Calu3 (cell line): ENCODE measurements around the gene BEND5. TPM values are rescaled to one million over a fixed set of nuclear protein-coding genes. Genes with fewer than 3 reads are reported as not detected.

Source experiments
- Bru-seq: library from RNA; stranded (reverse); fragments of 400-500 nt; gene quantifications from one replicate; lab custom pipeline; 2021; lab: Mats Ljungman, UMichigan
- BruChase-seq, 2 experiments: library from RNA; stranded (reverse); fragments of 400-500 nt; gene quantifications; one replicate each; lab custom pipeline; 2021; lab: Mats Ljungman, UMichigan
- BruUV-seq: library from RNA; stranded (reverse); fragments of 400-500 nt; replicated peaks from 2 replicates; lab custom pipeline; 2021; lab: Mats Ljungman, UMichigan
- CTCF ChIA-PET: fragments of 300-600 bp; sonication (Branson Sonifier 250); formaldehyde crosslinking; loops from one replicate; lab custom pipeline; 2022; ENCODE audit warnings: antibody characterized with exemption; lab: Charles Lee
- DNase-seq: peaks from one replicate; pipeline ENCODE4 v3.0.0; 2022
- H3K27ac Mint-ChIP-seq: one replicate; pipeline ENCODE4 v1.8.0; 2022; ENCODE audit warnings: mixed read lengths; ENCODE audit not compliant: unreplicated experiment
- H3K27me3 Mint-ChIP-seq: one replicate; pipeline ENCODE4 v1.8.0; 2022; ENCODE audit warnings: mixed read lengths; ENCODE audit not compliant: unreplicated experiment
- H3K36me3 Mint-ChIP-seq: one replicate; pipeline ENCODE4 v1.8.0; 2022; ENCODE audit warnings: mild to moderate bottlenecking, moderate library complexity, mixed read lengths; ENCODE audit not compliant: insufficient read depth, unreplicated experiment
- H3K4me1 Mint-ChIP-seq: one replicate; pipeline ENCODE4 v1.8.0; 2022; ENCODE audit warnings: mild to moderate bottlenecking, low read depth, mixed read lengths; ENCODE audit not compliant: unreplicated experiment
- H3K4me3 Mint-ChIP-seq: one replicate; pipeline ENCODE4 v1.8.0; 2022; ENCODE audit warnings: mild to moderate bottlenecking, low read depth, moderate library complexity, mixed read lengths; ENCODE audit not compliant: unreplicated experiment
- H3K9me3 Mint-ChIP-seq: one replicate; pipeline ENCODE4 v1.8.0; 2022; ENCODE audit warnings: low read depth, mixed read lengths; ENCODE audit not compliant: unreplicated experiment
- intact Hi-C: fragments of 100-400 bp; cut with micrococcal nuclease; formaldehyde crosslinking; loops from one replicate; pipeline ENCODE4 v1.10.0; 2022; ENCODE audit not compliant: unreplicated experiment
- long read RNA-seq: library from polyadenylated mRNA; stranded (forward); transcript quantifications from one replicate; pipeline ENCODE4 v2.0.0, GENCODE V29; 2022
- total RNA-seq: library from RNA; stranded (reverse); gene quantifications from 2 replicates; pipeline ENCODE4 v1.2.3, GENCODE V29; 2022
- TF ChIP-seq, protein P1 (sequence below): fragments of 200-600 bp; IDR thresholded peaks from one replicate; pipeline ENCODE4 v1.8.0; 2022; ENCODE audit warnings: antibody characterized with exemption; ENCODE audit not compliant: unreplicated experiment

Gene BEND5, protein sequence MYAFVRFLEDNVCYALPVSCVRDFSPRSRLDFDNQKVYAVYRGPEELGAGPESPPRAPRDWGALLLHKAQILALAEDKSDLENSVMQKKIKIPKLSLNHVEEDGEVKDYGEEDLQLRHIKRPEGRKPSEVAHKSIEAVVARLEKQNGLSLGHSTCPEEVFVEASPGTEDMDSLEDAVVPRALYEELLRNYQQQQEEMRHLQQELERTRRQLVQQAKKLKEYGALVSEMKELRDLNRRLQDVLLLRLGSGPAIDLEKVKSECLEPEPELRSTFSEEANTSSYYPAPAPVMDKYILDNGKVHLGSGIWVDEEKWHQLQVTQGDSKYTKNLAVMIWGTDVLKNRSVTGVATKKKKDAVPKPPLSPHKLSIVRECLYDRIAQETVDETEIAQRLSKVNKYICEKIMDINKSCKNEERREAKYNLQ
- 0.87 TPM in 1 of 2 replicates, not detected in the other for total RNA-seq
- Bru-seq, nascent RNA, result percentile 12 among the genes with signal in this experiment
- BruChase-seq, experiment 1, labeled RNA remaining after a 6-hour chase, result percentile 17 among the genes with signal in this experiment
- BruChase-seq, experiment 2, labeled RNA remaining after a 2-hour chase, result percentile 18 among the genes with signal in this experiment
- long read RNA-seq, partial matches to known transcripts, result 0 of 1 reads
- long read RNA-seq, other reads (novel, unspliced or antisense), result 0 of 1 reads

DNA sequence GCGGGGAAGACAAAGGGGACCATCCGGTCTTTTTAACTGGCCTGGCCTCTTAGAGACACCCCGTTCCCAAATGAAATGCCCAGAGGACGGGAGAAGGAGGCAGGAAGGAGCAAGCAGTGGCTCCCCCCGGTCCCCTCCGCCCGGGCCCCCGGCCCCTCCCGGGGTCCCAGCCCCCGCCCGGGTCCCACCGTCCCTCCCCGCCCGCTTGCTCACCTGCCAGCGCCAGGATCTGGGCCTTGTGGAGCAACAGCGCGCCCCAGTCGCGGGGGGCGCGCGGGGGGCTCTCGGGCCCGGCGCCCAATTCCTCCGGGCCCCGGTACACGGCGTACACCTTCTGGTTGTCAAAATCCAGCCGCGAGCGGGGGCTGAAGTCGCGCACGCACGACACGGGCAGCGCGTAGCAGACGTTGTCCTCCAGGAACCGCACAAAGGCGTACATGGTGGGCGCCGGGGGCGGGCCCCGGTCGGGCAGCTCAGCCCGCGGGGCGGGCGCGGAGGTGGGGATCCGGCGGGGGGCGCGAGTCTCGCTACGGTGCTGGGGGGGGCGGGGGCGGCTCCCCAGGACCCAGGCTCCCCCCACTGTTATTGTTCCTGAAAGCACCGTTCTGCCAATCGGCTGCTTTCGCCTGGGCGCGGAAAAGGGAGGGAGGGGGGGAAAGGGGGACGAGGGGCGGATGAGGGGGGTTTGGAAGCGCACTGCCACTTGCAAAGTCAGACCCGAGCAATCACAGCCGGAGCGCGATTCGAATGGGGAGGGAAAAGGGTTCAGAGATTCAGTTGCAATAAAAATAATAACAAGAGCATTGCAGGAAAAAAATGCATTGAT lies at the start of gene BEND5:
Gene BEND5 (minus strand): TSS at position 499 of the 826 bp plus-strand sequence. CDS start 60 bp downstream, at position 439.
- H3K9me3 Mint-ChIP-seq, result no peaks in the 10 kb centered on the region
- peaks cover 9% of the 10 kb centered on the region for H3K4me1 Mint-ChIP-seq
- peaks cover 41% of the 10 kb centered on the region for H3K27me3 Mint-ChIP-seq
- peaks cover 12% of the 10 kb centered on the region for H3K36me3 Mint-ChIP-seq
- CTCF ChIA-PET, result no interaction called here
- no TSS peak for BruUV-seq
- TF ChIP-seq, protein P1, sequence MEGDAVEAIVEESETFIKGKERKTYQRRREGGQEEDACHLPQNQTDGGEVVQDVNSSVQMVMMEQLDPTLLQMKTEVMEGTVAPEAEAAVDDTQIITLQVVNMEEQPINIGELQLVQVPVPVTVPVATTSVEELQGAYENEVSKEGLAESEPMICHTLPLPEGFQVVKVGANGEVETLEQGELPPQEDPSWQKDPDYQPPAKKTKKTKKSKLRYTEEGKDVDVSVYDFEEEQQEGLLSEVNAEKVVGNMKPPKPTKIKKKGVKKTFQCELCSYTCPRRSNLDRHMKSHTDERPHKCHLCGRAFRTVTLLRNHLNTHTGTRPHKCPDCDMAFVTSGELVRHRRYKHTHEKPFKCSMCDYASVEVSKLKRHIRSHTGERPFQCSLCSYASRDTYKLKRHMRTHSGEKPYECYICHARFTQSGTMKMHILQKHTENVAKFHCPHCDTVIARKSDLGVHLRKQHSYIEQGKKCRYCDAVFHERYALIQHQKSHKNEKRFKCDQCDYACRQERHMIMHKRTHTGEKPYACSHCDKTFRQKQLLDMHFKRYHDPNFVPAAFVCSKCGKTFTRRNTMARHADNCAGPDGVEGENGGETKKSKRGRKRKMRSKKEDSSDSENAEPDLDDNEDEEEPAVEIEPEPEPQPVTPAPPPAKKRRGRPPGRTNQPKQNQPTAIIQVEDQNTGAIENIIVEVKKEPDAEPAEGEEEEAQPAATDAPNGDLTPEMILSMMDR, result no peak
- DNase-seq, result peak; percentile 6
- peak within 1 kb of the TSS; percentile 68 for H3K4me3 Mint-ChIP-seq
- no peak within 1 kb of the TSS for H3K27ac Mint-ChIP-seq
- intact Hi-C loops, result no loop called here

DNA sequence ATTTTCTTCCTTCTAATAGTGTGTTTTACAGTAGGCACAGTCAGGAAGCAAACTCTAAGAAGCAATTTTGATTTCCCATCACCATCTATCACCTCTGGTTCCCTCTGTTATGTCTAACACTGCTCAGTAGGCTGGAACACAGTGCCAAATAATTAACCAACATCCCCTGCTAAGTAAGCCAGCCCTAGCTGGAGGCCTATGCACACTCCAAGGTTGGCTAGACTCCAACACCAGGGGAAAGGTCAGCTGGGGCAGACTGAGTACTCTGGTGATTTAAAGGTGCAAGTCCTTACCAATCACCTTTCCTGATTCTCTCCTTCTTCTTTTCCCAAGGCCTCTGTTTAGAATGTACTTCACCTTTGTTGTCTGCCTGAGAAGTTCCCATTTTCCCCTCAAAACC lies 46.5 kb upstream of the BEND5 start:
- Mint-ChIP-seq H3K27ac (no peak overlapping the region), H3K36me3 (no peaks in the 10 kb centered on the region), H3K4me1 (peaks cover 10% of the 10 kb centered on the region), H3K9me3 (no peaks in the 10 kb centered on the region), H3K27me3 (peaks cover 25% of the 10 kb centered on the region), H3K4me3 (no peak overlapping the region)
- CTCF ChIA-PET, result no interaction called here
- TF ChIP-seq, protein P1, result no peak
- intact Hi-C loops, result no loop called here
- peak; percentile 41 for DNase-seq
- no TSS peak for BruUV-seq

DNA sequence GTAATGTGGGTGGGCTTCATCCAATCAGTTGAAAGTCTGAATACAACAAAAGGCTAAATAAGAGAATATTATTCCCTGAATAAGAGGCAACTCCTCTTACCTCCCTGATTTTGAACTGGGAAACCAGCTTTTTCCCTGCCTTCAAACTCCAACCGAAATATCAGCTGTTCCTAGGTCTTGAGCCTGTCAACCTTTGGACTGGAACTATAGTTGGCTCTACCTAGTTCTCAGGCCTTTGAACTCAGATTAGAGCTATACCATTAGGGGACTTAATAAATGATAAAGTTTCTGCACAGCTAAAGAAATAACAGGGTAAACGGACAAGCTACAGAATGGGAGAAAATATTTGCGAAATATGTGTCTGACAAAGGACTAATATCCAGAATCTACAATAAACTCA lies 43.8 kb upstream of the BEND5 start:
- no peak for DNase-seq
- CTCF ChIA-PET, result no interaction called here
- H3K4me3 Mint-ChIP-seq, result no peak overlapping the region
- H3K27ac Mint-ChIP-seq, result no peak overlapping the region
- TF ChIP-seq, protein P1, result no peak
- intact Hi-C loops, result no loop called here
- H3K9me3 Mint-ChIP-seq, result no peaks in the 10 kb centered on the region
- H3K4me1 Mint-ChIP-seq, result peaks cover 10% of the 10 kb centered on the region
- H3K36me3 Mint-ChIP-seq, result no peaks in the 10 kb centered on the region
- no TSS peak for BruUV-seq
- H3K27me3 Mint-ChIP-seq, result no peaks in the 10 kb centered on the region

DNA sequence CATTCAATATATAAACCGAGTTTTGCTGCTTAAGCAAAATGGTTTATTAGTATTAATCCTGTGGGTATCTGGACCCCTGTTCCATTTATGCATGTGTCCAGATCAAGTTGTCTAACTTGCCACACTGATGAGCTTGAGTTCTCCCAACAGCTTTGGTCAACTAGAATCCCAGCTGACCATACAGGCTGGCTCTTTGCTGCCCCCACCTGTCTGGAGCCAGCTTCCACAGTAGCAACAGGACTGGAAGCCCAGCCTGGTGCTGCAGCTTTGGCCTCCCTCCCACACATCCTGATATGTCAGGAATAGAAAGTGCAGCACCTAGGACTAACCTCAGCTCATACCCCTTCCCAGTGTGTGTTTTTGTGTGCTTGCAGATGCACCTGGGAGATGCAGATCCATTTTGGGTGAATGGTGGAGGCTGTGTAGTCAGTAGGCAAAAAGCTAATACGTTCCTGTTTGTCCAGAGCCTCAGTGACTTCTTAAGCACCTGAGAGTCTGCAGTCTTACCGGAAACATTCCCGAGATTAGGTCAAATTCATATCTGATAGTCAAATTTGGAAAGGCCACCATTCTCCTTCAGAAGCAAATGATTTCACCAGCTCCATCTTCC lies 40.9 kb upstream of the BEND5 start:
- Mint-ChIP-seq H3K36me3 (no peaks in the 10 kb centered on the region), H3K4me3 (no peak overlapping the region), H3K4me1 (peaks cover under 1% of the 10 kb centered on the region), H3K9me3 (no peaks in the 10 kb centered on the region), H3K27ac (no peak overlapping the region), H3K27me3 (no peaks in the 10 kb centered on the region)
- peak; percentile 76 for DNase-seq
- no TSS peak for BruUV-seq
- CTCF ChIA-PET, result interaction anchor here (0.7 to 1.5 kb wide), 7 partner anchors 53 to 246 kb away, joined by 3 to 78 read pairs (median 3); no protein-coding TSS in a partner anchor
- intact Hi-C loops, result loop anchor here (1.0 to 5.0 kb wide), 4 partner anchors 140 to 265 kb away; no protein-coding TSS in a partner anchor
- TF ChIP-seq, protein P1, result peak; percentile 72
